Left ventricle myocardium inferior (tissue), 1 donor: ENCODE results near the gene TNFRSF4. TPM values are rescaled to one million over a fixed set of nuclear protein-coding genes. Genes with fewer than 3 reads are reported as not detected.

ENCODE experiments used
- DNase-seq: peaks from one replicate; pipeline ENCODE4 v3.0.0-alpha.2; 2020
- H3K27ac ChIP-seq: fragments of 200-600 bp; replicated peaks from 2 replicates; pipeline ENCODE4 v1.8.0; 2021
- H3K27me3 ChIP-seq: fragments of 200-600 bp; 2 replicates; pipeline ENCODE4 v1.8.0; 2021; ENCODE audit warnings: low read depth
- H3K36me3 ChIP-seq: fragments of 200-600 bp; 2 replicates; pipeline ENCODE4 v1.8.0; 2021
- H3K4me1 ChIP-seq: fragments of 200-600 bp; 2 replicates; pipeline ENCODE4 v1.8.0; 2021
- H3K4me3 ChIP-seq: fragments of 200-600 bp; 2 replicates; pipeline ENCODE4 v1.8.0; 2021; ENCODE audit warnings: mild to moderate bottlenecking, moderate library complexity
- H3K9me3 ChIP-seq: fragments of 200-600 bp; replicated peaks from 2 replicates; pipeline ENCODE4 v1.8.0; 2021
- intact Hi-C: fragments of 100-400 bp; cut with micrococcal nuclease; formaldehyde crosslinking; loops from one replicate; pipeline ENCODE4 v1.11.0; 2022
- total RNA-seq: library from RNA; stranded (reverse); fragmentation: NEBNext Ultra II Directional; extraction: Animal tissue kit (Norgen Biotek cat#: 25700); gene quantifications from one replicate; pipeline ENCODE4 v1.2.1, GENCODE V29; 2021
- TF ChIP-seq, protein P1 (sequence below): fragments of 200-600 bp; IDR thresholded peaks from 2 replicates; pipeline ENCODE4 v1.8.0; 2021; ENCODE audit warnings: antibody characterized with exemption, mild to moderate bottlenecking, borderline replicate concordance
- donor health status: DM: no; HTN: yes; CAD: no; lungs with severe emphysema.

The TNFRSF4 gene
- total RNA-seq, 1 donor from 2014 or later: 2.2 TPM

DNA sequence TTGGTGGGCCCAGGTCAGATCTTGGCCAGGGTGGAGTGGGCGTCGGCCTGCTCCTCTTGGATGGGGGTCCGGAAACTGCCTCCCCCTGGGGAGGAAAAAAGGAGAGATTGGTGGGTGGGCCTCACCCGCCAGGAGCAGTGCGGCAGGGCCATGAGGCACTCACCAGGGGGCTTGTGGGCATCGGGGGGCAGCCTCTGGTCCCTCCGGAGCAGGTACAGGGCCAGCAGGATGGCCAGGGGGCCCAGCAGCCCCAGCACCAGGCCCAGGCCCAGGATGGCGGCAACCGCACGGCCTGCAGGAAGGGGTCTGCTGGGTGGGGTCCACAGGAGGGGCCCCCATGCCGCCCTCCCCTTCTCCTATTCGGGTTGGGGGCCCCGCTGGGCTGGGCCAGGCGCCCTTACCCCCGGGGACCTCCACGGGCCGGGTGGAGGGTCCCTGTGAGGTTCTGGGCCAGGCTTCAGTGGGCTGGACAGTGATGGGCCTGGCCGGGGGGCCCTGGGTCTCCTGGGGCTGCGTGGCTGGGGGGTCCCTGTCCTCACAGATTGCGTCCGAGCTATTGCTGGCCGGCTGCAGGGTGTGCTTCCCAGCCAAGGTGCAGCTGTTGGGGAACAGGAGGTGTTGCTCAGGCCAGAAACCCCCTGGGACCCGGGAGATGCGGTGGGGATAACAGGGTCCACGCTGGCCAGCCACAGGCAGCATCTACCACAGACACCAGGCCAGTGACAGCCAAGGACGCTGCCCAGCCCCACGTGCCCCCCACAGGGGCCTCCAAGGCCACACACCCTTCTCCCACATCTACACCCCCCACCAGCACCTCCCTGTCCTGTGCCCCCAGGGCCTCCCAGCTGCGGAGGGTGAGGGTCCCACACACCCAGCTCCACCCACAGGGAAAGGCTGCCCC lies 2.2 kb downstream of the TNFRSF4 start:
- peak; percentile 11 for DNase-seq
- intact Hi-C loops: no loop called here
- H3K27me3 ChIP-seq: peaks cover 20% of the 10 kb centered on the region
- peaks cover 64% of the 10 kb centered on the region for H3K4me1 ChIP-seq
- peak overlapping the region; percentile 61 for H3K4me3 ChIP-seq
- peak overlapping the region; percentile 80 for H3K27ac ChIP-seq
- no peaks in the 10 kb centered on the region for H3K9me3 ChIP-seq
- TF ChIP-seq, protein P1, sequence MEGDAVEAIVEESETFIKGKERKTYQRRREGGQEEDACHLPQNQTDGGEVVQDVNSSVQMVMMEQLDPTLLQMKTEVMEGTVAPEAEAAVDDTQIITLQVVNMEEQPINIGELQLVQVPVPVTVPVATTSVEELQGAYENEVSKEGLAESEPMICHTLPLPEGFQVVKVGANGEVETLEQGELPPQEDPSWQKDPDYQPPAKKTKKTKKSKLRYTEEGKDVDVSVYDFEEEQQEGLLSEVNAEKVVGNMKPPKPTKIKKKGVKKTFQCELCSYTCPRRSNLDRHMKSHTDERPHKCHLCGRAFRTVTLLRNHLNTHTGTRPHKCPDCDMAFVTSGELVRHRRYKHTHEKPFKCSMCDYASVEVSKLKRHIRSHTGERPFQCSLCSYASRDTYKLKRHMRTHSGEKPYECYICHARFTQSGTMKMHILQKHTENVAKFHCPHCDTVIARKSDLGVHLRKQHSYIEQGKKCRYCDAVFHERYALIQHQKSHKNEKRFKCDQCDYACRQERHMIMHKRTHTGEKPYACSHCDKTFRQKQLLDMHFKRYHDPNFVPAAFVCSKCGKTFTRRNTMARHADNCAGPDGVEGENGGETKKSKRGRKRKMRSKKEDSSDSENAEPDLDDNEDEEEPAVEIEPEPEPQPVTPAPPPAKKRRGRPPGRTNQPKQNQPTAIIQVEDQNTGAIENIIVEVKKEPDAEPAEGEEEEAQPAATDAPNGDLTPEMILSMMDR: no peak
- H3K36me3 ChIP-seq: peaks cover 6% of the 10 kb centered on the region

DNA sequence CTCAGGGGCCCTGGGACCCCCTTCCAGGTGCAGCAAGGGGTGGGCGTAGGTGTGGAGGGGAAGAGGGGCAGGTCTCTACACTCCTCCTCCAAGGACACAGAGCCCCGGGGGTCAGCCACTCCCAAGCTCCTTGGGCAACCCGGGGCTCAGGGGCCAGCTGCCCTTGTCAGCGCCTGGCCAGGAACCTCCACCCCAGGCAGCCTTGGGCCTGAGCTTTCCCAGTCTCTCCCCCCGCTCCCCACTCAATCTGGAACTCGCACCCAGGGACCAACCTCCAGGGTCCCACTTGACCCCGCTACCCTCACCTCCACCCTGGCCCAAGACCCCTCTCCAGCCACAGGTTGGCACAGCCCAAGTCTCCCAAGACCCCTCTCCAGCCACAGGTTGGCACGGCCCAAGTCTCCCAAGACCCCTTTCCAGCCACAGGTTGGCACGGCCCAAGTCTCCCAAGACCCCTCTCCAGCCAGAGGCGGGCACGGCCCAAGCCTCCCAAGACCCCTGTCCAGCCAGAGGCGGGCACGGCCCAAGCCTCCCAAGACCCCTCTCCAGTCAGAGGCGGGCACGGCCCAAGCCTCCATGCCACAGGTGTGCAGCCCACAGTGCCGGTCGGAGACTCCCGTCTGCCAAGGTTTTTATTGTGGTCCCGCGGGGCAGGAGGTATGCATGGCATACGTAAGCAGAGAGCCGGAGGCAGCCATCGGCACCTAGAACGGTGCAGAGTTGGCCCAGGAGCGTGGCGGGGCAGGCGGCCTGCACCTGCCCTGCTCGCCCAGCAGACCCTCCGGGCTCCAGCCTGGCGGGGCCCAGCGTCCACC lies 3.0 kb downstream of the TNFRSF4 start:
- Histone ChIP-seq H3K4me1 (peaks cover 64% of the 10 kb centered on the region), H3K27ac (no peak overlapping the region), H3K9me3 (no peaks in the 10 kb centered on the region), H3K27me3 (peaks cover 28% of the 10 kb centered on the region), H3K4me3 (no peak overlapping the region), H3K36me3 (no peaks in the 10 kb centered on the region)
- DNase-seq: peak; percentile 9
- TF ChIP-seq, protein P1: no peak
- intact Hi-C loops: no loop called here

- intact Hi-C loops: no loop called here
- peaks cover 47% of the 10 kb centered on the region for H3K4me1 ChIP-seq
- peak; percentile 12 for DNase-seq
- no peaks in the 10 kb centered on the region for H3K9me3 ChIP-seq
- H3K27me3 ChIP-seq: peaks cover 42% of the 10 kb centered on the region
- no peak overlapping the region for H3K27ac ChIP-seq
- no peaks in the 10 kb centered on the region for H3K36me3 ChIP-seq
- no peak overlapping the region for H3K4me3 ChIP-seq
- TF ChIP-seq, protein P1: no peak
Observed at GRCh38 chr1:1208713-1209433, 5.1 kb downstream of the TNFRSF4 start.

DNA sequence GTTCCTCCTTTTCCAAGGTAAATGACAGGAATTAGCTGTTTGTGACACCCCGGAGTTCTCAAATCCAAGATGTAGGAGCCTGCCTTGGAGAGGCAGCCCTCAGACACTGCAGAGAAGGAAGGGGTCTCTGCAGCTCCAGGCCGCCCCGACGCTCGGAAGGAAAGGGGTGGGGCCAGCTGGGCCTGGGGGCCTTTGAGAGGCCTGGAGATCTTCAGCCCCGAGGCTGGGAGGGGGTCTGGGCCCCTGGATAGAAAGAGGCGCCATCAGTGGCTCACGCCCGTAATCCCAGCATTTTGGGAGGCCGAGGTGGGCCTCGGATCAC lies 6.4 kb downstream of the TNFRSF4 start:
- Histone ChIP-seq H3K9me3 (no peaks in the 10 kb centered on the region), H3K27me3 (peaks cover 55% of the 10 kb centered on the region), H3K4me1 (peaks cover 35% of the 10 kb centered on the region), H3K36me3 (no peaks in the 10 kb centered on the region), H3K27ac (no peak overlapping the region), H3K4me3 (no peak overlapping the region)
- DNase-seq: no peak
- intact Hi-C loops: no loop called here
- TF ChIP-seq, protein P1: no peak

- no peaks in the 10 kb centered on the region for H3K9me3 ChIP-seq
- H3K4me1 ChIP-seq: peaks cover 31% of the 10 kb centered on the region
- DNase-seq: peak; percentile 10
- intact Hi-C loops: no loop called here
- no peaks in the 10 kb centered on the region for H3K36me3 ChIP-seq
- H3K27me3 ChIP-seq: peaks cover 55% of the 10 kb centered on the region
- H3K27ac ChIP-seq: no peak overlapping the region
- TF ChIP-seq, protein P1: no peak
- no peak overlapping the region for H3K4me3 ChIP-seq
Observed at GRCh38 chr1:1206966-1207531, 6.9 kb downstream of the TNFRSF4 start.
